GM23338 (cell line): ENCODE measurements around the gene C20orf204.

Experiments
- CREB1 ChIP-seq: fragments of 250-450 bp; sonication (Bioruptor Pico); IDR thresholded peaks from 2 replicates; pipeline ENCODE4 v1.5.0; 2020; ENCODE audit warnings: low read depth, mild to moderate bottlenecking, moderate library complexity
- CTCF ChIP-seq, 2 experiments: fragments of 200-600 bp in 1 of 2; sonication (generic) in 1 of 2; conservative IDR thresholded peaks; 2 replicates each; pipeline versions ENCODE4 v1.5.1 to v1.6.1; 2016 to 2017; ENCODE audit warnings: antibody characterized with exemption in 2 of 2, low read depth in 2 of 2, mild to moderate bottlenecking in 2 of 2, moderate library complexity in 1 of 2
- EZH2 ChIP-seq: fragments of 200-600 bp; sonication (generic); IDR thresholded peaks from one replicate; pipeline ENCODE4 v1.8.0; 2017; ENCODE audit warnings: antibody characterized with exemption, mild to moderate bottlenecking, low read depth; ENCODE audit not compliant: unreplicated experiment
- EZH2phosphoT487 ChIP-seq: fragments of 200-600 bp; sonication (generic); IDR thresholded peaks from one replicate; pipeline ENCODE4 v1.8.1; 2018; ENCODE audit warnings: antibody characterized with exemption; ENCODE audit not compliant: unreplicated experiment
- NANOG ChIP-seq: IDR thresholded peaks from 2 replicates; pipeline ENCODE4 v1.6.1; 2016; ENCODE audit warnings: antibody characterized with exemption, borderline replicate concordance
- POLR2AphosphoS5 ChIP-seq: IDR thresholded peaks from 2 replicates; pipeline ENCODE4 v1.6.1; 2016; ENCODE audit warnings: antibody characterized with exemption, low read depth
- ZNF114 ChIP-seq: fragments of 250-450 bp; sonication (Bioruptor Pico); IDR thresholded peaks from 2 replicates; pipeline ENCODE4 v1.5.0; 2020; ENCODE audit warnings: mild to moderate bottlenecking, moderate library complexity

DNA sequence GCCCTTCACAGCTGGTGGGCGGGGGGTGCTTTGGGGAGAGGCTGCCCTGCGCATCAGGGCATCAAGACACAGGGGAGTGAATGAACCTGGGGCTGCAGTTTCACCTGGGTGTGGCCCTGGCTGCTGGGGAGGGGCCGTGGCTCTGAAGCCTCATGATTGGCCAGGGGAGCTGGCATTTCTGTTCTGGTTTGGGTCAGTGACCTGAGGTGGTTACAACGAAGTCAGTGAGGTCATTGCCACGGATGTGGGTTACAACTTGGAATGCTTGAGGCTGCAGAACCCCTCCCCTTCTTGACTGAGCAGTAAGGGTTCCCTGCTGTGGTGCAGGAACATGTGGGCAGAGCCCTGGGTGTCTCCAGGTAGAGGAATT, 30.0 kb downstream of the C20orf204 start:
- TF ChIP-seq CTCF (conservative IDR thresholded peaks at IDR 0.05; ENCODE audit: low read depth in 2 of 2) = no peak
- TF ChIP-seq EZH2 = no peak
- TF ChIP-seq ZNF114 (CRISPR knock-in tag) = no peak
- TF ChIP-seq NANOG = no peak
- TF ChIP-seq POLR2AphosphoS5 = no peak
- TF ChIP-seq CREB1 (CRISPR knock-in tag) = no peak
- no peak for TF ChIP-seq EZH2phosphoT487
